HepG2 (cell line): ENCODE measurements around the gene TMUB1. TPM values are rescaled to one million over a fixed set of nuclear protein-coding genes. Genes with fewer than 3 reads are reported as not detected.

ENCODE experiments used
- FOXO1 ChIP-seq: sonication (generic); formaldehyde crosslinking; IDR thresholded peaks from 2 replicates; pipeline ENCODE4 v1.4.0; 2020; ENCODE audit warnings: missing genetic modification reagents
- ISX ChIP-seq: sonication (generic); formaldehyde crosslinking; conservative IDR thresholded peaks from 2 replicates; pipeline ENCODE4 v1.5.0; 2020; ENCODE audit warnings: missing genetic modification reagents
- KLF9 ChIP-seq: IDR thresholded peaks from 2 replicates; pipeline ENCODE4 v1.6.1; 2016; ENCODE audit warnings: low read depth
- RARA ChIP-seq: IDR thresholded peaks from 2 replicates; pipeline ENCODE4 v1.6.1; 2016; ENCODE audit warnings: missing genetic modification reagents, missing compliant biosample characterization
- SALL2 ChIP-seq: sonication (generic); formaldehyde crosslinking; IDR thresholded peaks from 2 replicates; pipeline ENCODE4 v1.8.1; 2023; ENCODE audit warnings: mild to moderate bottlenecking, missing genetic modification reagents, inconsistent platforms
- THAP11 ChIP-seq: IDR thresholded peaks from 2 replicates; pipeline ENCODE4 v1.6.1; 2016; ENCODE audit warnings: missing biosample characterization, missing genetic modification reagents
- ZBTB42 ChIP-seq: sonication (generic); formaldehyde crosslinking; IDR thresholded peaks from 2 replicates; pipeline ENCODE4 v1.5.0; 2020; ENCODE audit warnings: mild to moderate bottlenecking, missing genetic modification reagents
- ZFY ChIP-seq: sonication (generic); formaldehyde crosslinking; IDR thresholded peaks from 2 replicates; pipeline ENCODE4 v1.4.0; 2020; ENCODE audit warnings: missing genetic modification reagents
- ZNF20 ChIP-seq: sonication (generic); formaldehyde crosslinking; IDR thresholded peaks from 2 replicates; pipeline ENCODE4 v1.4.0; 2020; ENCODE audit warnings: mild to moderate bottlenecking, moderate library complexity, missing genetic modification reagents
- ZNF431 ChIP-seq: sonication (generic); formaldehyde crosslinking; IDR thresholded peaks from 2 replicates; pipeline ENCODE4 v1.9.0; 2022; ENCODE audit warnings: missing genetic modification reagents, low read depth, mild to moderate bottlenecking, borderline replicate concordance
- ZNF44 ChIP-seq: sonication (generic); formaldehyde crosslinking; IDR thresholded peaks from 2 replicates; pipeline ENCODE4 v1.5.1; 2020; ENCODE audit warnings: mild to moderate bottlenecking, missing genetic modification reagents
- ZNF780A ChIP-seq: sonication (generic); formaldehyde crosslinking; IDR thresholded peaks from 2 replicates; pipeline ENCODE4 v1.8.0; 2022; ENCODE audit warnings: mild to moderate bottlenecking, missing genetic modification reagents, moderate library complexity
- polyA plus RNA-seq, 8 experiments: library from polyadenylated mRNA; depleted of rRNA in 3 of 8; stranded (reverse) in 7 of 8; unstranded in 1 of 8; fragments of >200 nt; fragmentation: Illumina TruSeq in 4 of 8; extraction: Trizol in 4 of 8; gene quantifications; 2 replicates each; pipeline versions ENCODE4 v1.2.1 to v1.2.3, GENCODE V29; 2011 to 2016; ENCODE audit warnings: low read depth in 4 of 8, missing spikeins in 1 of 8, mixed read lengths in 1 of 8; ENCODE audit not compliant: insufficient read depth in 1 of 8
- total RNA-seq, 5 experiments: library from RNA; depleted of rRNA; stranded (reverse); fragments of >200 nt; fragmentation: Illumina TruSeq; extraction: Trizol; gene quantifications; 2 replicates each; pipeline ENCODE4 v1.2.3, GENCODE V29; 2016; ENCODE audit warnings: low read depth in 1 of 5
- TF ChIP-seq, protein P1 (sequence below), 2 experiments: IDR thresholded peaks; 2 replicates each; pipeline ENCODE4 v1.6.1; 2011 to 2012; ENCODE audit warnings: low read length in 2 of 2, borderline replicate concordance in 1 of 2, low read depth in 1 of 2, mild to moderate bottlenecking in 1 of 2, moderate library complexity in 1 of 2
- TF ChIP-seq, protein P2 (sequence below): sonication (generic); formaldehyde crosslinking; IDR thresholded peaks from 2 replicates; pipeline ENCODE4 v1.4.0; 2020; ENCODE audit warnings: missing genetic modification reagents
- TF ChIP-seq, protein P3 (sequence below): sonication (generic); formaldehyde crosslinking; IDR thresholded peaks from 2 replicates; pipeline ENCODE4 v1.4.0; 2020; ENCODE audit warnings: missing genetic modification reagents
- TF ChIP-seq, protein P4 (sequence below): sonication (generic); formaldehyde crosslinking; IDR thresholded peaks from 2 replicates; pipeline ENCODE4 v1.5.1; 2020; ENCODE audit warnings: mild to moderate bottlenecking, missing genetic modification reagents, borderline replicate concordance
- TF ChIP-seq, protein P5 (sequence below): sonication (generic); formaldehyde crosslinking; IDR thresholded peaks from 2 replicates; pipeline ENCODE4 v1.5.0; 2020; ENCODE audit warnings: mild to moderate bottlenecking, missing genetic modification reagents

TMUB1 gene
- total and polyA plus RNA-seq, 2 of the 13 experiments (the other 11 are each of a cell fraction or from before 2014, with no cell fraction given): 44.8 to 51.6 TPM

DNA sequence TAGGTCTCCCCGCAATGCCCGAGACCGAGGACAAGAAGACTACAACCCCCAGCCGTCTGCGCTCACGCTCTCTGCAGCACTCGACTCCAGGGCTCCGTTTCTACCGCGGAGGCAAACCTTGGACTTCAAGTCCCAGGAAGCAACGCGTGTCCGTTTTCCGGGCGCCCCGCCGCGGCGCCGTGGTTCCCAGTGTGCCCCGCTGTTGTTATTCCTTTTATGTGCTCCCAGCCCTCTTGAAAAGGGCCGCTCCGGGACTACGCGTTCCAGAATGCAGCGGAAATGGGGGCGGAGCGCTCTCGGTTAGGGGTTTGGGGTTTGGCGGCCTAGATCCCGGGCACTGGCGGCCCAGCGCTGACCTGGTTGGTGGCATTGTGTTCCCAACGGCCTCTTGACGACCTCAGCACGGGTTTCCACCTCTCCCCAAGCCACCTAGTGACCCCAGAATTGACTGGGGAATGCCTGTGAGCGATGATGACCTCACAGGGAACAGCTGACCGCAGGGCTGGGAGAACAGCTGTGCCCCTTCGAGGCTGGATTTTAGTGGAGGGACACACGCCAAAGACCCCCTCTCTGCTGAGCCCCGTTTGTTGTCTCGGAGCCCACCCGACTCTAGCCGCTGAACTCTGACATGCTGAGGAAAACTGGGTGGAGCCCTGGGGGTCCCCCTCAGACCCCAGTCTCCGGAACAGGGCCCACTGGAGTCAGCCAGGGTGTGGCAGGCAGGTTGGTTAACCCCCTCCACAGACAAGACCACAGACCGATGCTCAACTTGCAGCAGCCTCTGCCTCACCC is 25.1 kb downstream of the TMUB1 start (continued):
- TF ChIP-seq, protein P1, sequence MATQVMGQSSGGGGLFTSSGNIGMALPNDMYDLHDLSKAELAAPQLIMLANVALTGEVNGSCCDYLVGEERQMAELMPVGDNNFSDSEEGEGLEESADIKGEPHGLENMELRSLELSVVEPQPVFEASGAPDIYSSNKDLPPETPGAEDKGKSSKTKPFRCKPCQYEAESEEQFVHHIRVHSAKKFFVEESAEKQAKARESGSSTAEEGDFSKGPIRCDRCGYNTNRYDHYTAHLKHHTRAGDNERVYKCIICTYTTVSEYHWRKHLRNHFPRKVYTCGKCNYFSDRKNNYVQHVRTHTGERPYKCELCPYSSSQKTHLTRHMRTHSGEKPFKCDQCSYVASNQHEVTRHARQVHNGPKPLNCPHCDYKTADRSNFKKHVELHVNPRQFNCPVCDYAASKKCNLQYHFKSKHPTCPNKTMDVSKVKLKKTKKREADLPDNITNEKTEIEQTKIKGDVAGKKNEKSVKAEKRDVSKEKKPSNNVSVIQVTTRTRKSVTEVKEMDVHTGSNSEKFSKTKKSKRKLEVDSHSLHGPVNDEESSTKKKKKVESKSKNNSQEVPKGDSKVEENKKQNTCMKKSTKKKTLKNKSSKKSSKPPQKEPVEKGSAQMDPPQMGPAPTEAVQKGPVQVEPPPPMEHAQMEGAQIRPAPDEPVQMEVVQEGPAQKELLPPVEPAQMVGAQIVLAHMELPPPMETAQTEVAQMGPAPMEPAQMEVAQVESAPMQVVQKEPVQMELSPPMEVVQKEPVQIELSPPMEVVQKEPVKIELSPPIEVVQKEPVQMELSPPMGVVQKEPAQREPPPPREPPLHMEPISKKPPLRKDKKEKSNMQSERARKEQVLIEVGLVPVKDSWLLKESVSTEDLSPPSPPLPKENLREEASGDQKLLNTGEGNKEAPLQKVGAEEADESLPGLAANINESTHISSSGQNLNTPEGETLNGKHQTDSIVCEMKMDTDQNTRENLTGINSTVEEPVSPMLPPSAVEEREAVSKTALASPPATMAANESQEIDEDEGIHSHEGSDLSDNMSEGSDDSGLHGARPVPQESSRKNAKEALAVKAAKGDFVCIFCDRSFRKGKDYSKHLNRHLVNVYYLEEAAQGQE (IDR thresholded peaks at IDR 0.05; ENCODE audit: borderline replicate concordance in 1 of 2, low read depth in 1 of 2, low read length in 2 of 2): no peak
- TF ChIP-seq SALL2 (peak; percentile 83), ZNF431 (CRISPR knock-in tag) (no peak), ISX (CRISPR knock-in tag) (no peak), ZNF44 (CRISPR knock-in tag) (no peak), ZFY (CRISPR knock-in tag) (peak; percentile 95), THAP11 (peak; percentile 99), FOXO1 (CRISPR knock-in tag) (peak; percentile 62; the same call in 1 of the 2 replicates), ZBTB42 (no peak), ZNF20 (CRISPR knock-in tag) (no peak), RARA (CRISPR knock-in tag) (peak; percentile 51), KLF9 (no peak), ZNF780A (CRISPR knock-in tag) (no peak)
- TF ChIP-seq, protein P2, sequence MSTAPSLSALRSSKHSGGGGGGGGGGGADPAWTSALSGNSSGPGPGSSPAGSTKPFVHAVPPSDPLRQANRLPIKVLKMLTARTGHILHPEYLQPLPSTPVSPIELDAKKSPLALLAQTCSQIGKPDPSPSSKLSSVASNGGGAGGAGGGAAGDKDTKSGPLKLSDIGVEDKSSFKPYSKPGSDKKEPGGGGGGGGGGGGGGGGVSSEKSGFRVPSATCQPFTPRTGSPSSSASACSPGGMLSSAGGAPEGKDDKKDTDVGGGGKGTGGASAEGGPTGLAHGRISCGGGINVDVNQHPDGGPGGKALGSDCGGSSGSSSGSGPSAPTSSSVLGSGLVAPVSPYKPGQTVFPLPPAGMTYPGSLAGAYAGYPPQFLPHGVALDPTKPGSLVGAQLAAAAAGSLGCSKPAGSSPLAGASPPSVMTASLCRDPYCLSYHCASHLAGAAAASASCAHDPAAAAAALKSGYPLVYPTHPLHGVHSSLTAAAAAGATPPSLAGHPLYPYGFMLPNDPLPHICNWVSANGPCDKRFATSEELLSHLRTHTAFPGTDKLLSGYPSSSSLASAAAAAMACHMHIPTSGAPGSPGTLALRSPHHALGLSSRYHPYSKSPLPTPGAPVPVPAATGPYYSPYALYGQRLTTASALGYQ (CRISPR knock-in tag): peak; percentile 81; the same call in 1 of the 2 replicates
- TF ChIP-seq, protein P3, sequence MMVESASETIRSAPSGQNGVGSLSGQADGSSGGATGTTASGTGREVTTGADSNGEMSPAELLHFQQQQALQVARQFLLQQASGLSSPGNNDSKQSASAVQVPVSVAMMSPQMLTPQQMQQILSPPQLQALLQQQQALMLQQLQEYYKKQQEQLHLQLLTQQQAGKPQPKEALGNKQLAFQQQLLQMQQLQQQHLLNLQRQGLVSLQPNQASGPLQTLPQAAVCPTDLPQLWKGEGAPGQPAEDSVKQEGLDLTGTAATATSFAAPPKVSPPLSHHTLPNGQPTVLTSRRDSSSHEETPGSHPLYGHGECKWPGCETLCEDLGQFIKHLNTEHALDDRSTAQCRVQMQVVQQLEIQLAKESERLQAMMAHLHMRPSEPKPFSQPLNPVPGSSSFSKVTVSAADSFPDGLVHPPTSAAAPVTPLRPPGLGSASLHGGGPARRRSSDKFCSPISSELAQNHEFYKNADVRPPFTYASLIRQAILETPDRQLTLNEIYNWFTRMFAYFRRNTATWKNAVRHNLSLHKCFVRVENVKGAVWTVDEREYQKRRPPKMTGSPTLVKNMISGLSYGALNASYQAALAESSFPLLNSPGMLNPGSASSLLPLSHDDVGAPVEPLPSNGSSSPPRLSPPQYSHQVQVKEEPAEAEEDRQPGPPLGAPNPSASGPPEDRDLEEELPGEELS (CRISPR knock-in tag): no peak
- TF ChIP-seq, protein P4, sequence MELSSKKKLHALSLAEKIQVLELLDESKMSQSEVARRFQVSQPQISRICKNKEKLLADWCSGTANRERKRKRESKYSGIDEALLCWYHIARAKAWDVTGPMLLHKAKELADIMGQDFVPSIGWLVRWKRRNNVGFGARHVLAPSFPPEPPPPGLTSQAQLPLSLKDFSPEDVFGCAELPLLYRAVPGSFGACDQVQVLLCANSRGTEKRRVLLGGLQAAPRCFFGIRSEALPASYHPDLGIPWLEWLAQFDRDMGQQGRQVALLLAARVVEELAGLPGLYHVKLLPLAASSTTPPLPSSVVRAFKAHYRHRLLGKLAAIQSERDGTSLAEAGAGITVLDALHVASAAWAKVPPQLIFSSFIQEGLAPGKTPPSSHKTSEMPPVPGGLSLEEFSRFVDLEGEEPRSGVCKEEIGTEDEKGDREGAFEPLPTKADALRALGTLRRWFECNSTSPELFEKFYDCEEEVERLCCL (CRISPR knock-in tag): no peak
- TF ChIP-seq, protein P5, sequence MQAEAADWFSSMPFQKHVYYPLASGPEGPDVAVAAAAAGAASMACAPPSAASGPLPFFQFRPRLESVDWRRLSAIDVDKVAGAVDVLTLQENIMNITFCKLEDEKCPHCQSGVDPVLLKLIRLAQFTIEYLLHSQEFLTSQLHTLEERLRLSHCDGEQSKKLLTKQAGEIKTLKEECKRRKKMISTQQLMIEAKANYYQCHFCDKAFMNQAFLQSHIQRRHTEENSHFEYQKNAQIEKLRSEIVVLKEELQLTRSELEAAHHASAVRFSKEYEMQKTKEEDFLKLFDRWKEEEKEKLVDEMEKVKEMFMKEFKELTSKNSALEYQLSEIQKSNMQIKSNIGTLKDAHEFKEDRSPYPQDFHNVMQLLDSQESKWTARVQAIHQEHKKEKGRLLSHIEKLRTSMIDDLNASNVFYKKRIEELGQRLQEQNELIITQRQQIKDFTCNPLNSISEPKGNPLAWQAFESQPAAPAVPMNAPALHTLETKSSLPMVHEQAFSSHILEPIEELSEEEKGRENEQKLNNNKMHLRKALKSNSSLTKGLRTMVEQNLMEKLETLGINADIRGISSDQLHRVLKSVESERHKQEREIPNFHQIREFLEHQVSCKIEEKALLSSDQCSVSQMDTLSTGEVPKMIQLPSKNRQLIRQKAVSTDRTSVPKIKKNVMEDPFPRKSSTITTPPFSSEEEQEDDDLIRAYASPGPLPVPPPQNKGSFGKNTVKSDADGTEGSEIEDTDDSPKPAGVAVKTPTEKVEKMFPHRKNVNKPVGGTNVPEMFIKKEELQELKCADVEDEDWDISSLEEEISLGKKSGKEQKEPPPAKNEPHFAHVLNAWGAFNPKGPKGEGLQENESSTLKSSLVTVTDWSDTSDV (CRISPR knock-in tag): 0 out of 2 replicates have a peak, but pooled peaks have one; percentile 47
